Peyer's patch (tissue), 4 donors: ENCODE measurements around the gene ABCA6.
"Not testable (repeated sequence)": the region's sequence is repeated elsewhere in the genome, so short reads cannot be mapped to it uniquely, and the experiment has no call there.

Source experiments
- CTCF ChIP-seq, 6 experiments: fragments of 450-650 bp in 4 of 6; fragments of 200-600 bp in 2 of 6; sonication (generic) in 1 of 6; IDR thresholded peaks; one replicate each; pipeline ENCODE4 v1.5.1; 2017 to 2019; ENCODE audit warnings: antibody characterized with exemption in 6 of 6, mild to moderate bottlenecking in 3 of 6, moderate library complexity in 1 of 6
- POLR2A ChIP-seq, 2 donors: fragments of 450-650 bp; IDR thresholded peaks; one replicate each; pipeline ENCODE4 v1.5.1; 2017; ENCODE audit warnings: antibody characterized with exemption in 2 of 2, mild to moderate bottlenecking in 2 of 2, moderate library complexity in 2 of 2

DNA sequence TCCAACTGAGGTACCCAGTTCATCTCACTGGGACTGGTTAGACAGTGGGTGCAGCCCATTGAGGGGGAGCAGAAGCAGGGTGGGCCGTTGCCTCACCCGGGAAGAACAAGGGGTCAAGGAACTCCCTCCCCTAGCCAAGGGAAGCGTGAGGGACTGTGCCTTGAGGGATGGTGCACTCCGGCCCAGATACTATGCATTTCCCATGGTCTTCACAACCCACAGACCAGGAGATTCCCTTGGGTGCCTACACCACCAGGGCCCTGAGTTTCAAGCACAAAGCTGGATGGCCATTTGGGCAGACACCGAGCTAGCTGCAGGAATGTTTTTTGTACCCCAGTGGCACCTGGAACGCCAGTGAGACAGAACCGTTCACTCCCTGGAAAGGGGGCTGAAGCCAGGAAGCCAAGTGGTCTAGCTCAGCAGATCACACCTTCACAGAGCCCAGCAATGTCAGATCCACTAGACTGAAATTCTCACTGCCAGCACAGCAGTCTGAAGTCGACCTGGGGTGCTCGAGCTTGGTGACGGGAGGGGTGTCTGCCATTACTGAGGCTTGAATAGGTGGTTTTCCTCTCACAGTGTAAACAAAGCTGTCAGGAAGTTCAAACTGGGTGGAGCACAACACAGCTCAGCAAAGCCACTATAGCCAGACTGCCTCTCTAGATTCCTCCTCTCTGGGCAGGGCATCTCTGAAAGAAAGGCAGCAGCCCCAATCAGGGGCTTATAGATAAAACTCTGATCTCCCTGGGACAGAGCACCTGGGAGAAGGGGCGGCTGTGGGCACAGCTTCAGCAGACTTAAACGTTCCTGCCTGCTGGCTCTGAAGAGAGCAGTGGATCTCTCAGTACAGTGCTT, 71.1 kb downstream of the ABCA6 start:
- not testable (repeated sequence) for TF ChIP-seq CTCF, POLR2A (IDR thresholded peaks at IDR 0.05)
